SH-SY5Y (cell line): ENCODE data around the gene PPRC1.

ENCODE experiments used
- GATA2 ChIP-seq: IDR thresholded peaks from 2 replicates; pipeline ENCODE4 v1.6.1; 2011; ENCODE audit warnings: mild to moderate bottlenecking, low read depth, low read length
- GATA3 ChIP-seq: IDR thresholded peaks from 2 replicates; pipeline ENCODE4 v1.6.1; 2011; ENCODE audit warnings: low read depth, mild to moderate bottlenecking, low read length, moderate library complexity

DNA sequence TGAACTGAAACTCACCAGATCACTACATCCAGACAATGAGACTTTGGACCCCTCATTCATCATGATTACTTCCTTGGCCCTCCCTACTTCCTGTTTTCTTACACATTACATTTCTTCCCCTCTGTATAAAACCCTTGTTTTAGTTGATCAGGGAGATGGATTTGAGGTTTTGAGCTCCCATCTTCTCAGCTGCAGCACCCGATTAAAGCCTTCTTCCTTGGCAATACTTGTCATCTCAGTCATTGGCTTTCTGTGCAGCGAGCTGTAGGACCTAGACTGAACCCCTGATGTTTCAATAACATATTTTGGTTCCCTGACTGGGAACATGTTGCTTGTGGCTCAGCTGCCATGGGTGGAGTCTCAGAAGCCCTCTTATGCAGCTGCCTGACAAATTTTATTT is 52.4 kb downstream of the PPRC1 start:
- TF ChIP-seq GATA2 (no peak), GATA3 (no peak)
